Stimulated activated CD4-positive, alpha-beta T cell treated with anti-CD3 and anti-CD28 coated beads, Interleukin-2, amount 100 ng/mL, for 24 hours (primary cell): Measurements from ENCODE around the gene UTF1.
"Not testable (repeated sequence)": the region's sequence is repeated elsewhere in the genome, so short reads cannot be mapped to it uniquely, and the experiment has no call there.

Source experiments
- DNase-seq, 2 donors: peaks; one replicate each; pipeline ENCODE4 v3.0.0-alpha.2; 2020

Gene UTF1

GRCh38 chr10:133248334-133248715, 18.3 kb downstream of the UTF1 start:
- no peak for DNase-seq

- no peak for DNase-seq
Measured at GRCh38 chr10:133249094-133249780, 19.2 kb downstream of the UTF1 start.

- no peak for DNase-seq
Measured at GRCh38 chr10:133249975-133250754, 20.1 kb downstream of the UTF1 start.

- no peak for DNase-seq
Measured at GRCh38 chr10:133251388-133252222, 21.6 kb downstream of the UTF1 start.

- no peak for DNase-seq
Measured at GRCh38 chr10:133252223-133252552, 22.2 kb downstream of the UTF1 start.

- no peak for DNase-seq
Measured at GRCh38 chr10:133253361-133253955, 23.4 kb downstream of the UTF1 start.

- no peak for DNase-seq
Measured at GRCh38 chr10:133254421-133255120, 24.6 kb downstream of the UTF1 start.

GRCh38 chr10:133255323-133255722, 25.3 kb downstream of the UTF1 start:
- DNase-seq = no peak

GRCh38 chr10:133257489-133258065, 27.6 kb downstream of the UTF1 start:
- DNase-seq = peak; percentile 28 to 39

- DNase-seq = peak; percentile 38 to 57
Measured at GRCh38 chr10:133258066-133258817, 28.2 kb downstream of the UTF1 start.

- peak; percentile 85 to 90 for DNase-seq
Measured at GRCh38 chr10:133258818-133259601, 29.0 kb downstream of the UTF1 start.

GRCh38 chr10:133259602-133259989, 29.6 kb downstream of the UTF1 start:
- no peak for DNase-seq

GRCh38 chr10:133260895-133261725, 31.1 kb downstream of the UTF1 start:
- DNase-seq = peak; percentile 67 to 72

- DNase-seq = peak; percentile 85 to 88
Measured at GRCh38 chr10:133261726-133262325, 31.8 kb downstream of the UTF1 start.

GRCh38 chr10:133262696-133263095, 32.7 kb downstream of the UTF1 start:
- DNase-seq = no peak

GRCh38 chr10:133263674-133264073, 33.7 kb downstream of the UTF1 start:
- DNase-seq = no peak

- no peak for DNase-seq
Measured at GRCh38 chr10:133264461-133264860, 34.4 kb downstream of the UTF1 start.

GRCh38 chr10:133265052-133265451, 35.0 kb downstream of the UTF1 start:
- not testable (repeated sequence) for DNase-seq
